GM18868 (cell line): Measurements from ENCODE around the gene CLIC4.
"Not testable (repeated sequence)": the region's sequence is repeated elsewhere in the genome, so short reads cannot be mapped to it uniquely, and the experiment has no call there.

Experiments used
- ATAC-seq: cut with Tn5 transposase; IDR thresholded peaks from one replicate; pipeline ENCODE4 v1.9.1; 2021; ENCODE audit warnings: mild to moderate bottlenecking, moderate library complexity; ENCODE audit not compliant: unreplicated experiment

Gene CLIC4

GRCh38 chr1:24769656-24770651 is 24.7 kb downstream of the CLIC4 start:
- no peak for ATAC-seq

DNA sequence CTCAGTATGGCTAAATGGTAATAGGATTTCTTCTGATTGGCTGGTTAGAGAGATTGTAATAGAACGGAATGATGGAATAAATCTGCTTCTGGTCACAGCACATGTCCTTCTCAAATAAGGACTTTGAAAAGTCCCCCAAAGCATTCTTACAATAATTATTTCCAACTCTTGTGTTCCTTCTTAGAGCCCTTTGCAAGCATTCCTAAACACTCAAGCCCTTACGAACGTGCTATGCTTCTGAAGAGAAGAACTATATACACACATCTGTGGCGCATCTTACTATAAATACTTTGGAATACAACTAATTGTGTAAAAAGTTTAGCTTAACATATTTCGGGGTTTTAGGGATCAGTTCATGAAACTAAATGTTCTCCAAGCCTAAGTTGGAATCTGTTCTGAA is 25.6 kb downstream of the CLIC4 start:
- ATAC-seq: no peak

DNA sequence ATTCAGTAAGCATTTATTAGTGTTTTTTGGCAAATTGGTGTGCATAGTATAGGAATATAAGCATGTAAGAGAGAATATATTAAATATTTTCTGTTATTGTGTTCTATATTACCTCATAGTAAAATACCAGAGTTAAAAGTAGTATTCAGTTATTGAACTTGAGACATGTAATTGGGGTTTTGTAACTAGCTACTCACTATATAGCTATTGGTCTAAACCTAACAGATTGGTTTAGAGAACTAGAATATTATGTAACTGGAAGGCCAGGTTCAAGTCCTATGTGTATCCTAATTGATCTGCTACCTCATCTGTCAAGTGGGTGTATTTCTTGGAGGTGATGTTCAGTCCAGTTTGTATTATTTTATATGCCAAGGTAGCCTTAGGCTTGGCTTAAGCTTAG is 26.3 kb downstream of the CLIC4 start:
- no peak for ATAC-seq

- no peak for ATAC-seq
Observed at GRCh38 chr1:24773618-24774017, 28.4 kb downstream of the CLIC4 start.

GRCh38 chr1:24775348-24775747 is 30.1 kb downstream of the CLIC4 start:
- ATAC-seq: no peak

DNA sequence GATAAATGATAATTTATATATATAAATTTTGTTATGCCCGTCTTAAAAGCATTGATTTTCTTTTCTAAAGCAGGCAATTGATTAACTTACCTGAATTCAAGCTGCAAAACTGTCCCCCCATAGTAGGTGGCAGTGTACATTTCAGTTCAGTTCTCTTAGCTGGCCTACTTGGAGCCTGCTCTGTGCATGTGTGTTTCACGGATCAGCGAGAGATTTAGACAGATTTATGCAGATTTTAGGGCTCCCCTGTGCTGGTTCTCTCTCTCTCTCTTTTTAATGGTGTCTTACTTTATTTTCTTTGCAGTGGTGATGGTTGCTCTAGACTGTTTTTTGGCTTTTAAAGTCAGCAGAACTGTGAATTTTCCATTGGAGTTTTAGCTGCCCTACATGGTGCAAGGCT is 30.7 kb downstream of the CLIC4 start:
- no peak for ATAC-seq

DNA sequence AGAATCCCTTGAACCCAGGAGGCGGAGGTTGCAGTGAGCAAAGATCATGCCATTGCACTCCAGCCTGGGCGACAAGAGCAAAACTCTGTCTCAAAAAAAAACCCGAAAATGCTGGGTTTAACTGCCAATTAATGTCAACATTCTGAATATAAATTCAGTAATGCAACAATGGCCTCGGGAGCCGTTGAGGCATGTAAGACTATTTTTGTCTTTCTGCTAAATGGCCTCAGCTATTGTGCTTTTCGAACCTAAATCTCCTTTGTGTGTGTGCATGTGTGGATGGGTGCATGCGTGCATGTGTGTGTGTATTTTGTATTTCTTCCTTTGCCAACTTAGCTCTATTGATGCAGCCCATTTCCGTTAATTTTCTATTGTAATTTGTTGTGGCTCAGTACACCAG is 31.6 kb downstream of the CLIC4 start:
- ATAC-seq: no peak

DNA sequence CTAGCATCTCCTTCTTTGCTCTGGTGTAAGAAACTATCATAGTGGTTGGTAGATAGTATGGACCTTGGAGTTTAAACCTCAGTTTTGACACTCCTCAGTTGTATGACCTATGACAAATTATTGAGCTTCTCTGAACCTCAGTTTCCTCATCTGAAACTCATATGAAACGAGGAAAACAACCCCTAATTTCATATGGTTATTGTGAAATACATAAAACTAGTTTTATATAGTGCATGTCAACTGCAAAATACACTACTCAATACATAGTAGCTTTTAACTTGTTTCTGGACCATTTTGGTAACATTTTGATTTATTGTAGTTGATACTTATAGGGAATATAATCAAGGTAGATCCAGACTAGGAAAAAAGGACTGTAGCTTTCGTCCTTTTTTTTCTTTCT is 32.9 kb downstream of the CLIC4 start:
- no peak for ATAC-seq

GRCh38 chr1:24779199-24779598 is 34.0 kb downstream of the CLIC4 start:
- ATAC-seq: not testable (repeated sequence)

DNA sequence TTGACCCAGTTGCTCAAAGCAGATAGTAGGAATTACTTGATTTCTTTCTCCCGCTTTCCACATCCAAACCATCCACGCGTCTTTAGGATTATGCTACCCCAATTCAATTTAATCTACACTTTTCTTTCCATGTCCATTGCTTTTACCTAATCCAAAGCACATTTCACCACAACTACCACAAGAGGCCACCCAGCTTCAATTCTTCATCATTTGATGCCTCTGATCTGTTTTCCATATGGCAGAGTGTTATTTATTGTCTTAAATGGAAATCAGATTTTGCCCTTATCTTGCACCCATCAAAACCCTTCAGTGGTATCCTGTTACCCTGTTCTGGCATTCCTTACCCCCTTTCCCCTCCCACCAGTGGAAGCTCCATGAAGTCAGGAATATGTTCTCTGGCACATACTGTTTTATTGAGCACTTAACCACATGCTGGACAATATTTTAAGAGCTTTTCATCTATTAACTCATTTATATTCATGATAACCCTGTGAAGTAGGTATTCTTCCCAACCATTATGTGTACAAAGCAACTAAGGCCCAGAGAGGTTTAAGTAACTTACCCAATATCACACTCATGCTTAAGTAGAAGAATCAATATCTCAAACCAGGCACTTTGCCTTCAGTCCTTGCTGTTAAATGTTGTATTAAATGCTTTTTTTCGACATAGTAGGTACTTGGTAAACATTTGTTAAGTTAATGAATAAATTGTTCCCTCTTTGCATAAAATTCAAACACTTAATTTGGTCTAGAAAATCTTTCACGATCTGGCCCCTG is 34.6 kb downstream of the CLIC4 start:
- no peak for ATAC-seq

- ATAC-seq: not testable (repeated sequence)
Observed at GRCh38 chr1:24780626-24781025, 35.4 kb downstream of the CLIC4 start.

DNA sequence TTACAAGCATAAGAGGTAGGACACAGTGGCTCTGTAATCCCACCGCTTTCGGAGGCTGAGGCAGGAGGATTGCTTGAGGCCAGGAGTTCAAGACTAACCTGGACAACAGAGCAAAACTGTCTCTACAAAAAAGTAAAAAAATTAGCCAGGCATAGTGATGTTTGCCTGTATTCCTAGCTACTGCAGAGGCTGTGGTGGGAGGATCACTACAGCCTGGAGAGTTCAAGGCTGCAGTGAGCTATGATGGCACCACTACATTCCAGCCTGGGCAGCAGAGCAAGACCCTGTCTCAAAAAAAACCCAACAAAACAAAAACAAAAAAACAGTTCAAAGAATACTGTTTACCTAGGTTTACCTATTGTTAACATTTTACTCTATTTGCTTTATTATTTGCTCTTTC is 37.4 kb downstream of the CLIC4 start:
- no peak for ATAC-seq

DNA sequence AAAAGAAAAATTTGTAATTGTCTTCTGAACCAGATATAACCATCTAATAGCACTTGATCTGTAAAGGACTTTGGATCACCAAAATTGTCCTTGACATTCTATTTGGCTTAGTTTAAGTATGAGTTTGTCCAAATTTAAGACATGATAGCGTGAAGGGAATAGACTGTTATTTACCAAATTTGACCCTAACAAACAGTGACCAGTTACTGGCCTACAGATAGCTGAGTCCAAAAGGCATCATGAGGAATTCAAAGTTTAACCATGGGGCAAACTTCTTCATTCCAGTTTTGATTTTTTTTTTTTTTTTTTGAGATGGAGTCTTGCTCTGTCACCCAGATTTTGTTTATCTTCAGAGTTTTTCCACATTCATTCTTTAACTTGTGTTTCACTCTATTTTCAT is 38.5 kb downstream of the CLIC4 start:
- ATAC-seq: no peak

- ATAC-seq: no peak
Observed at GRCh38 chr1:24786191-24786590, 40.9 kb downstream of the CLIC4 start.

GRCh38 chr1:24790490-24790889 is 45.2 kb downstream of the CLIC4 start:
- ATAC-seq: no peak

- ATAC-seq: no peak
Observed at GRCh38 chr1:24793447-24794129, 48.3 kb downstream of the CLIC4 start.

DNA sequence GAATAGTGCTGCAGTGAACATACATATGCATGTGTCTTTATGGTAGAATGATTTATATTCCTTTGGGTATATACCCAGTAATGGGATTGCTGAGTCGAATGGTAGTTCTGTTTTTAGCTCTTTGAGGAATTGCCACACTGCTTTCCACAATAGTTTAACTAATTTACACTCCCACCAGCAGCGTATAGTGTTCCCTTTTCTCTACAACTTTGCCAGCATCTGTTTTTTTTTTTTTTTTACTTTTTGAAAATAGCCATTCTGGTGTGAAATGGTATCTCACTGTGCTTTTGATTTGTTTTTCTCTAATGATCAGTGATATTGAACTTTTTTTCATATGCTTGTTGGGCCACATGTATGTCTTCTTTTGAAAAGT is 48.9 kb downstream of the CLIC4 start:
- ATAC-seq: not testable (repeated sequence)

- ATAC-seq: no peak
Observed at GRCh38 chr1:24795236-24795635, 50.0 kb downstream of the CLIC4 start.

- ATAC-seq: no peak
Observed at GRCh38 chr1:24796524-24796923, 51.3 kb downstream of the CLIC4 start.

- ATAC-seq: not testable (repeated sequence)
Observed at GRCh38 chr1:24799242-24799641, 54.0 kb downstream of the CLIC4 start.

- ATAC-seq: no peak
Observed at GRCh38 chr1:24801176-24801575, 55.9 kb downstream of the CLIC4 start.
